ENCODE results near the gene COL8A1. TPM values are rescaled to one million over a fixed set of nuclear protein-coding genes. Genes with fewer than 3 reads are reported as not detected.

COL8A1 gene
- total and polyA plus RNA-seq, 9 of the 15 experiments (the other 6 are each of a cell fraction or from before 2014, with no cell fraction given), result 0.07 TPM; not detected in 8

GRCh38 chr3:99817437-99818240 lies 179.2 kb downstream of the COL8A1 start, which contains the start of gene CMSS1 (continued):
- TF ChIP-seq NFXL1 (CRISPR knock-in tag; IDR thresholded peaks at IDR 0.05), result no peak
- peak; percentile 70 to 77 for TF ChIP-seq NRF1 (conservative IDR thresholded peaks at IDR 0.05 in 1 of 2, IDR thresholded peaks at IDR 0.05 in 1 of 2)
- peak; percentile 47; the same call in 1 of the 2 replicates for TF ChIP-seq GATA2 (CRISPR knock-in tag; IDR thresholded peaks at IDR 0.05)
- TF ChIP-seq RB1 (IDR thresholded peaks at IDR 0.05; ENCODE audit: low read depth), result no peak; the same call in none of the 2 replicates
- TF ChIP-seq ZNF133 (CRISPR knock-in tag; IDR thresholded peaks at IDR 0.05), result no peak
- no peak for TF ChIP-seq CBX8 (IDR thresholded peaks at IDR 0.05; ENCODE audit: borderline replicate concordance, extremely low read depth, low read depth, low read length, poor library complexity, severe bottlenecking)
- TF ChIP-seq CTCFL (IDR thresholded peaks at IDR 0.05; ENCODE audit: borderline replicate concordance, insufficient read depth, low read depth, low read length, poor library complexity, severe bottlenecking), result peak; percentile 62
- TF ChIP-seq AFF1 (IDR thresholded peaks at IDR 0.05; ENCODE audit: low read depth in 1 of 2, partially characterized antibody in 2 of 2), result peak in 1 of 2 experiments; percentile 67
- TF ChIP-seq RBBP5 (IDR thresholded peaks at IDR 0.05; ENCODE audit: borderline replicate concordance, insufficient read depth, low read length, poor library complexity, severe bottlenecking), result peak; percentile 46
- no peak for TF ChIP-seq HSF4 (CRISPR knock-in tag; IDR thresholded peaks at IDR 0.05; ENCODE audit: borderline replicate concordance)
- peak; percentile 44; the same call in 1 of the 2 replicates for TF ChIP-seq POLR2AphosphoS5 (IDR thresholded peaks at IDR 0.05; ENCODE audit: control insufficient read depth, insufficient read depth, low read depth, low read length)
